Coronary artery (tissue), 2 donors: ENCODE data around the gene SOST.
A peak's percentile ranks its signal among the peaks of the same experiment; 100 is the strongest.

ENCODE experiments used
- DNase-seq: peaks from one replicate; pipeline ENCODE4 v3.0.0-alpha.2; 2017; ENCODE audit warnings: low spot score
- H3K27ac ChIP-seq, 2 donors: fragments of 200-600 bp; sonication (generic); one replicate each; pipeline ENCODE4 v1.5.1; 2016 to 2019
- H3K4me3 ChIP-seq: fragments of 200-600 bp; sonication (generic); 2 replicates; pipeline ENCODE4 v1.5.1; 2016; ENCODE audit warnings: mild to moderate bottlenecking, moderate library complexity
- CTCF ChIP-seq: fragments of 200-600 bp; sonication (generic); IDR thresholded peaks from one replicate; pipeline ENCODE4 v1.5.1; 2019; ENCODE audit warnings: antibody characterized with exemption

The SOST gene

DNA sequence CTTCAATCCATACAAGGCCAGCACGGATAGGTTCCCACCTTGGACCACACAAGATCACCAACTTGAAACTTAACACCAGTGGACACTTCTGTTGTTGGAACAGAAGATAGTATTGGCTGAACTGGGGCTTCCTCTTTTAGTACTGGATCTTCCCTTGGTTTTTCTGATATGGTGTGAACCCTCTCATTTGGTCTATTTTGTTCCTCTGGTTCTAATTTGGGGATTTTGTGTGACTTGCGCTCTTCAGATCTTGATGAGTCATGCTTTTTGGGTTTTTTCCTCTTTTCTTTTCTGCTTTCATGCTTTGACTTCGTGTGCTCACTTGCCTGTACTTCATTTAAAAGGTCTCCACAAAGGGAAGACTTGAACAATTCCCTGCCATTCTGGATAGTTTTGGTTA, 39.0 kb downstream of the SOST start:
- Histone ChIP-seq H3K4me3 (no peak overlapping the region), H3K27ac (peak overlapping the region in 1 of 2 donors; percentile 92)
- TF ChIP-seq CTCF = no peak
- no peak for DNase-seq

GRCh38 chr17:43718544-43718943, 40.0 kb downstream of the SOST start:
- DNase-seq = no peak
- Histone ChIP-seq H3K27ac (no peak overlapping the region), H3K4me3 (no peak overlapping the region)
- TF ChIP-seq CTCF = no peak

GRCh38 chr17:43717913-43718312, 40.7 kb downstream of the SOST start:
- no peak for TF ChIP-seq CTCF
- Histone ChIP-seq H3K4me3 (no peak overlapping the region), H3K27ac (no peak overlapping the region)
- no peak for DNase-seq

GRCh38 chr17:43714465-43715149, 44.0 kb downstream of the SOST start:
- TF ChIP-seq CTCF = no peak
- Histone ChIP-seq H3K4me3 (no peak overlapping the region), H3K27ac (no peak overlapping the region)
- DNase-seq = no peak

DNA sequence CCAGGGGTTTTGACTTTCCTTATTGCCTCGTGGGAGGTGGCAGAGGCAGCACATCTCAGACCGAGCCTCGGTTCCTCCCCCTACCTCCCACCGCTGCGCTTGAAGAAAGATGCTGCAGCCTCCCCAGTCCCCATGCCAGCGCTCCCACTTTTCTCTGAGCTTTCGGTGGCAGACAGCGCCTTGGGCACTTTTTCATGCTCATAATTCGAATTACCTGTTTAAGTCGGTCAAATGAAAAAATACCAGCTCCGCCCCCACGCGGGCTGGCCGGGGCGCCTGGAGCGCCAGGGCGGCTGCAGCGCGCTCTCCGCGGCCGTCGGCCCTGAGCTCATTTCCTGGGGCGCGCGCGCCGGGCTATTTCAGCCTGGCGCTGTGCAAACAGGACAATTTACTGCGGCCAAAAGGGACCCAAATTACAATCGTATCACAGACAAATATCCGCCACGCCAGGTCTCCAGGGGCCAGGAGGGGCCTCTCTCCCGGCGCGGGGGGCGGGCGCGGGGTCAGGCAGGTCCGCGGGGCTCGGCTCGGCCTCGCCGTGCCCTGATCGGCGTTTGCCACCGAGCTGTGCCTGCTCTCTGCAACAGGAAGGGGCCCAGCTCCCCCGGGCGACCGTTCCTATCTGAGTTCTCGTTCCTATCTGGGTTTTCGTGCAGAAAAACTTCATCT, 45.0 kb downstream of the SOST start:
- no peak for TF ChIP-seq CTCF
- Histone ChIP-seq H3K27ac (peak overlapping the region; percentile 66 to 82), H3K4me3 (peak overlapping the region; percentile 76)
- no peak for DNase-seq

GRCh38 chr17:43712397-43712796, 46.2 kb downstream of the SOST start:
- TF ChIP-seq CTCF = no peak
- Histone ChIP-seq H3K27ac (no peak overlapping the region), H3K4me3 (no peak overlapping the region)
- no peak for DNase-seq

GRCh38 chr17:43710101-43710500, 48.5 kb downstream of the SOST start:
- Histone ChIP-seq H3K27ac (no peak overlapping the region), H3K4me3 (no peak overlapping the region)
- no peak for DNase-seq
- TF ChIP-seq CTCF = no peak
